Panc1 (cell line): ENCODE measurements around the gene CCDC85C. TPM values are rescaled to one million over a fixed set of nuclear protein-coding genes. Genes with fewer than 3 reads are reported as not detected.

Experiments
- ATAC-seq: fragments of 200-7000 bp; cut with Tn5 transposase; 2 replicates; pipeline ENCODE4 v1.9.1; 2020; ENCODE audit warnings: mild to moderate bottlenecking, moderate library complexity
- BruUV-seq: library from RNA; stranded (reverse); fragments of 400-500 nt; replicated peaks from 2 replicates; lab custom pipeline; 2021; lab: Mats Ljungman, UMichigan
- CTCF ChIA-PET: fragments of 300-600 bp; sonication (Branson Sonifier 250); formaldehyde crosslinking; loops from one replicate; lab custom pipeline; 2022; ENCODE audit warnings: antibody characterized with exemption; lab: Charles Lee
- POLR2A ChIA-PET: fragments of 300-600 bp; sonication (Branson Sonifier 250); formaldehyde crosslinking; loops from one replicate; lab custom pipeline; 2022; ENCODE audit warnings: antibody characterized with exemption; lab: Charles Lee
- DNase-seq: peaks from one replicate; pipeline ENCODE4 v3.0.0-alpha.2; 2010; ENCODE audit warnings: low read depth, low spot score
- H3K27ac ChIP-seq: 2 replicates; pipeline ENCODE4 v1.5.1; 2011; ENCODE audit warnings: mild to moderate bottlenecking, low read length, inconsistent platforms
- H3K27me3 ChIP-seq: fragments of 200-500 bp; sonication (Bioruptor generic); 2 replicates; pipeline ENCODE4 v1.6.0; 2014; ENCODE audit warnings: low read length, inconsistent platforms; ENCODE audit not compliant: control insufficient read depth, insufficient read depth
- H3K36me3 ChIP-seq: fragments of 200-500 bp; sonication (Bioruptor generic); 2 replicates; pipeline ENCODE4 v1.5.1; 2014; ENCODE audit warnings: inconsistent platforms, mild to moderate bottlenecking, low read length, moderate library complexity; ENCODE audit not compliant: control insufficient read depth, insufficient read depth
- H3K4me1 ChIP-seq: 2 replicates; pipeline ENCODE4 v1.5.1; 2011; ENCODE audit warnings: inconsistent platforms, mild to moderate bottlenecking, low read length, moderate library complexity; ENCODE audit not compliant: control insufficient read depth, insufficient read depth
- H3K4me3 ChIP-seq, 2 experiments: 2 replicates each; pipeline ENCODE4 v1.5.1; 2011 to 2012; ENCODE audit warnings: low read depth in 2 of 2, low read length in 2 of 2, mild to moderate bottlenecking in 2 of 2, inconsistent platforms in 1 of 2, moderate library complexity in 1 of 2
- H3K9me3 ChIP-seq: fragments of 200-500 bp; sonication (Bioruptor generic); 2 replicates; pipeline ENCODE4 v1.5.1; 2014; ENCODE audit warnings: low read depth, mild to moderate bottlenecking, inconsistent platforms, low read length, moderate library complexity; ENCODE audit not compliant: control insufficient read depth, insufficient read depth
- POLR2AphosphoS5 ChIP-seq: IDR thresholded peaks from 2 replicates; pipeline ENCODE4 v1.6.1; 2012; ENCODE audit warnings: mild to moderate bottlenecking, low read depth, low read length, moderate library complexity
- REST ChIP-seq, 2 experiments: IDR thresholded peaks; 2 replicates each; pipeline ENCODE4 v1.6.1; 2011 to 2012; ENCODE audit warnings: low read depth in 2 of 2, control low read depth in 1 of 2, low read length in 1 of 2, mild to moderate bottlenecking in 1 of 2, moderate library complexity in 1 of 2; ENCODE audit not compliant: insufficient read depth in 1 of 2
- SIN3A ChIP-seq: IDR thresholded peaks from 2 replicates; pipeline ENCODE4 v1.6.1; 2012; ENCODE audit warnings: low read depth, mild to moderate bottlenecking, low read length, moderate library complexity, borderline replicate concordance; ENCODE audit not compliant: insufficient read depth
- TCF7L2 ChIP-seq: IDR thresholded peaks from 2 replicates; pipeline ENCODE4 v1.6.1; 2011; ENCODE audit warnings: mild to moderate bottlenecking, low read depth, low read length, inconsistent platforms
- in situ Hi-C: cut with HindIII; loops from 2 replicates; pipeline ENCODE4 v1.10.0; 2016; ENCODE audit warnings: low sequenced_read_pairs, low pct_unique_long_range_greater_than_20kb
- intact Hi-C: fragments of 100-400 bp; cut with micrococcal nuclease; formaldehyde crosslinking; loops from one replicate; pipeline ENCODE4 v1.10.0; 2022; ENCODE audit not compliant: unreplicated experiment
- total RNA-seq: library from RNA; stranded (reverse); gene quantifications from one replicate; pipeline ENCODE4 v1.2.1, GENCODE V29; 2021; ENCODE audit not compliant: unreplicated experiment
- TF ChIP-seq, protein P1 (sequence below): fragments of 450-650 bp; IDR thresholded peaks from 2 replicates; pipeline ENCODE4 v1.5.1; 2017; ENCODE audit warnings: mild to moderate bottlenecking

The CCDC85C gene
- total RNA-seq, 1 experiment from 2014 or later = 96.6 TPM

DNA sequence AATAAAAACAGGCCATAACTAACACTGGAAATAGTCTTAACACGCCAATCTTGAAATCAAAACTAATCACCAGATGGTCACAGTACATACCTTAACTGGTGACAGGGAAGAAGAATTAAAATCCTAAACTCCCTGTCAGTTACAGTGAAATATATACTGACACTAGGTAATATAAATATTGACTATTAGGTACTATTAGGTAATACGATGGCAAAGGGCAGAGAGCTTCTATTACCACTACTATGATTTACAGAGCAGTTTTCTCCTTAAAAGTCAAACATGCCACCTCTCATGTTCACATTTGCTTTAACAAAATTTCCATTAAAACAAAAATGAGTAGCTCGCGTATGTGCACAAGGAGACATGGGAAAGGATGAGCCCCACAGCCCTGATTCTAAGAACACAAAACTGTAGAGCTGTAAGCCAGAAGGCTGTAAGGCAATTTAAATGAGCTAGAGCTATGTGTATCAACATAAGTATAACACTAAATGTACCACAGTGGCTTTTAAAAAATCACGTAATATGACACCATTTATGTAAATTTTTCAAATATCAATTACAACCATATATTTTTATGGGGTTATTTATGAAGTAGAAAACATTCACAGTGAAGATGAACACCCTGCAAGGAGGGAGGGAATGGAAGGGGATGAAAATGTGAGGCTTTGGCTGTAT, 142.5 kb downstream of the CCDC85C start:
- no peak for ATAC-seq
- Histone ChIP-seq H3K4me3 (no peak overlapping the region), H3K9me3 (no peaks in the 10 kb centered on the region), H3K4me1 (no peaks in the 10 kb centered on the region), H3K27me3 (no peaks in the 10 kb centered on the region), H3K36me3 (peaks cover 5% of the 10 kb centered on the region; the same call in 1 of the 2 replicates), H3K27ac (no peak overlapping the region)
- intact Hi-C loops = no loop called here
- in situ Hi-C loops = no loop called here
- TF ChIP-seq, protein P1, sequence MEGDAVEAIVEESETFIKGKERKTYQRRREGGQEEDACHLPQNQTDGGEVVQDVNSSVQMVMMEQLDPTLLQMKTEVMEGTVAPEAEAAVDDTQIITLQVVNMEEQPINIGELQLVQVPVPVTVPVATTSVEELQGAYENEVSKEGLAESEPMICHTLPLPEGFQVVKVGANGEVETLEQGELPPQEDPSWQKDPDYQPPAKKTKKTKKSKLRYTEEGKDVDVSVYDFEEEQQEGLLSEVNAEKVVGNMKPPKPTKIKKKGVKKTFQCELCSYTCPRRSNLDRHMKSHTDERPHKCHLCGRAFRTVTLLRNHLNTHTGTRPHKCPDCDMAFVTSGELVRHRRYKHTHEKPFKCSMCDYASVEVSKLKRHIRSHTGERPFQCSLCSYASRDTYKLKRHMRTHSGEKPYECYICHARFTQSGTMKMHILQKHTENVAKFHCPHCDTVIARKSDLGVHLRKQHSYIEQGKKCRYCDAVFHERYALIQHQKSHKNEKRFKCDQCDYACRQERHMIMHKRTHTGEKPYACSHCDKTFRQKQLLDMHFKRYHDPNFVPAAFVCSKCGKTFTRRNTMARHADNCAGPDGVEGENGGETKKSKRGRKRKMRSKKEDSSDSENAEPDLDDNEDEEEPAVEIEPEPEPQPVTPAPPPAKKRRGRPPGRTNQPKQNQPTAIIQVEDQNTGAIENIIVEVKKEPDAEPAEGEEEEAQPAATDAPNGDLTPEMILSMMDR = no peak
- TF ChIP-seq POLR2AphosphoS5 (no peak), TCF7L2 (no peak)
- BruUV-seq = no TSS peak
- POLR2A ChIA-PET = no interaction called here
- DNase-seq = no peak
- CTCF ChIA-PET = no interaction called here

- H3K36me3 ChIP-seq = peaks cover 7% of the 10 kb centered on the region; the same call in 1 of the 2 replicates
- H3K4me1 ChIP-seq = no peaks in the 10 kb centered on the region
- no peaks in the 10 kb centered on the region for H3K9me3 ChIP-seq
- H3K4me3 ChIP-seq = no peak overlapping the region
- intact Hi-C loops (no loop called here), in situ Hi-C loops (no loop called here)
- H3K27me3 ChIP-seq = no peaks in the 10 kb centered on the region
- DNase-seq = no peak
- POLR2A ChIA-PET = no interaction called here
- ATAC-seq = no peak
- no peak overlapping the region for H3K27ac ChIP-seq
- BruUV-seq = no TSS peak
- TF ChIP-seq REST (IDR thresholded peaks at IDR 0.05; ENCODE audit: insufficient read depth in 1 of 2, low read depth in 2 of 2, low read length in 1 of 2) (no peak), SIN3A (no peak), TCF7L2 (no peak), POLR2AphosphoS5 (no peak)
- TF ChIP-seq, protein P1 = no peak
- CTCF ChIA-PET = no interaction called here
Observed at GRCh38 chr14:99460793-99461192, 143.2 kb downstream of the CCDC85C start.
